Gastroesophageal sphincter (tissue), 3 donors: Measurements from ENCODE around the gene NIM1K.

Source experiments
- EP300 ChIP-seq: sonication (generic); formaldehyde crosslinking; IDR thresholded peaks from one replicate; pipeline ENCODE4 v1.6.1; 2017; ENCODE audit warnings: antibody characterized with exemption, mild to moderate bottlenecking
- POLR2AphosphoS5 ChIP-seq: sonication (generic); formaldehyde crosslinking; IDR thresholded peaks from one replicate; pipeline ENCODE4 v1.6.1; 2017; ENCODE audit warnings: antibody characterized with exemption
- TF ChIP-seq, protein P1 (sequence below), 4 experiments: fragments of 200-600 bp in 2 of 4; fragments of 450-650 bp in 2 of 4; sonication (generic) in 1 of 4; IDR thresholded peaks; one replicate each; pipeline ENCODE4 v1.5.1; 2017 to 2019; ENCODE audit warnings: antibody characterized with exemption in 4 of 4, mild to moderate bottlenecking in 2 of 4, moderate library complexity in 2 of 4

GRCh38 chr5:43182421-43182820 lies 9.6 kb upstream of the NIM1K start:
- TF ChIP-seq, protein P1, sequence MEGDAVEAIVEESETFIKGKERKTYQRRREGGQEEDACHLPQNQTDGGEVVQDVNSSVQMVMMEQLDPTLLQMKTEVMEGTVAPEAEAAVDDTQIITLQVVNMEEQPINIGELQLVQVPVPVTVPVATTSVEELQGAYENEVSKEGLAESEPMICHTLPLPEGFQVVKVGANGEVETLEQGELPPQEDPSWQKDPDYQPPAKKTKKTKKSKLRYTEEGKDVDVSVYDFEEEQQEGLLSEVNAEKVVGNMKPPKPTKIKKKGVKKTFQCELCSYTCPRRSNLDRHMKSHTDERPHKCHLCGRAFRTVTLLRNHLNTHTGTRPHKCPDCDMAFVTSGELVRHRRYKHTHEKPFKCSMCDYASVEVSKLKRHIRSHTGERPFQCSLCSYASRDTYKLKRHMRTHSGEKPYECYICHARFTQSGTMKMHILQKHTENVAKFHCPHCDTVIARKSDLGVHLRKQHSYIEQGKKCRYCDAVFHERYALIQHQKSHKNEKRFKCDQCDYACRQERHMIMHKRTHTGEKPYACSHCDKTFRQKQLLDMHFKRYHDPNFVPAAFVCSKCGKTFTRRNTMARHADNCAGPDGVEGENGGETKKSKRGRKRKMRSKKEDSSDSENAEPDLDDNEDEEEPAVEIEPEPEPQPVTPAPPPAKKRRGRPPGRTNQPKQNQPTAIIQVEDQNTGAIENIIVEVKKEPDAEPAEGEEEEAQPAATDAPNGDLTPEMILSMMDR (IDR thresholded peaks at IDR 0.05) = no peak
- no peak for TF ChIP-seq POLR2AphosphoS5
- no peak for TF ChIP-seq EP300
